Gastroesophageal sphincter (tissue), 3 donors: Measurements from ENCODE around the gene ADAMTS14.
"Not testable (repeated sequence)": the region's sequence is repeated elsewhere in the genome, so short reads cannot be mapped to it uniquely, and the experiment has no call there.

Experiments used
- EP300 ChIP-seq: sonication (generic); formaldehyde crosslinking; IDR thresholded peaks from one replicate; pipeline ENCODE4 v1.6.1; 2017; ENCODE audit warnings: antibody characterized with exemption, mild to moderate bottlenecking
- POLR2A ChIP-seq, 2 donors: fragments of 450-650 bp; IDR thresholded peaks; one replicate each; pipeline ENCODE4 v1.6.1; 2017; ENCODE audit warnings: antibody characterized with exemption in 2 of 2, mild to moderate bottlenecking in 2 of 2, moderate library complexity in 1 of 2
- POLR2AphosphoS5 ChIP-seq: sonication (generic); formaldehyde crosslinking; IDR thresholded peaks from one replicate; pipeline ENCODE4 v1.6.1; 2017; ENCODE audit warnings: antibody characterized with exemption
- TF ChIP-seq, protein P1 (sequence below), 4 experiments: fragments of 200-600 bp in 2 of 4; fragments of 450-650 bp in 2 of 4; sonication (generic) in 1 of 4; IDR thresholded peaks; one replicate each; pipeline ENCODE4 v1.5.1; 2017 to 2019; ENCODE audit warnings: antibody characterized with exemption in 4 of 4, mild to moderate bottlenecking in 2 of 4, moderate library complexity in 2 of 4

DNA sequence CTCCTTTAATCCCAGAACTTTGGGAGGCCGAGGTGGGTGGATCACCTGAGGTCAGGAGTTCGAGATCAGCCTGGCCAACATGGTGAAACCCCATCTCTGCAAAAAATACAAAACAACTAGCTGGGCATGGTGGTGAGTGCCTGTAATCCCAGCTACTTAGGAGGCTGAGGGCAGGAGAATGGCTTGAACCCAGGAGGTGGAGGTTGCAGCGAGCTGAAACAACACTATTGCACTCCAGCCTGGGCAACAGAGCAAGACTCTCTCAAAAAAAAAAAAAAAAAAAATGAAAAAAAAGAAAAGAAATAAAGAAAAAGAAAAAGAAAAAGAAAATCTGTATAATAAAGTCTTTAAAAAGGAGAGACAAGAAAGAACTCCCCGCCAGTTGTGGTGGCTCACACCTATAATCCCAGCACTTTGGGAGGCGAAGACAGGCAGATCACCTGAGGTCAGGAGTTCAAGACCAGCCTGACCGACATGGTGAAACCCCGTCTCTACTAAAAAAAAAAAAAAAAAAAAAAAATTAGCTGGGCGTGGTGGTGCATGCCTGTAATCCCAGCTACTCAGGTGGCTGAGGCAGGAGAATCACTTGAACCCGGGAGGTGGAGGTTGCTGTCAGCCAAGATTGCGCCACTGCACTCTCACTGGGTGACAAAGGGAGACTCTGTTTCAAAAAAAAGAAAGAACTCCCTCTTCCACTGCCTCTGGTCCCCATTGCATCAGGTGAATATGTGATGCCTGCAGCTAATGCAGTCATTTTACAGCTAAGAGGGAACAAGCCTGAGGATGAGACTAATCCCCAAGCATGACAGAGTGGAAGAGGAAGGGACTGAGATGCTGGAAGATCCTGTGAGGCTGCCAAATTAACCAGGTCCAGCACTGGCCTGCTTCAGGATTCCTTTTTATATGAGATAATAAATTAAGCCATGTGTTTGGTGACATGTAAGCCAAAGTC lies 8.6 kb upstream of the ADAMTS14 start:
- TF ChIP-seq, protein P1, sequence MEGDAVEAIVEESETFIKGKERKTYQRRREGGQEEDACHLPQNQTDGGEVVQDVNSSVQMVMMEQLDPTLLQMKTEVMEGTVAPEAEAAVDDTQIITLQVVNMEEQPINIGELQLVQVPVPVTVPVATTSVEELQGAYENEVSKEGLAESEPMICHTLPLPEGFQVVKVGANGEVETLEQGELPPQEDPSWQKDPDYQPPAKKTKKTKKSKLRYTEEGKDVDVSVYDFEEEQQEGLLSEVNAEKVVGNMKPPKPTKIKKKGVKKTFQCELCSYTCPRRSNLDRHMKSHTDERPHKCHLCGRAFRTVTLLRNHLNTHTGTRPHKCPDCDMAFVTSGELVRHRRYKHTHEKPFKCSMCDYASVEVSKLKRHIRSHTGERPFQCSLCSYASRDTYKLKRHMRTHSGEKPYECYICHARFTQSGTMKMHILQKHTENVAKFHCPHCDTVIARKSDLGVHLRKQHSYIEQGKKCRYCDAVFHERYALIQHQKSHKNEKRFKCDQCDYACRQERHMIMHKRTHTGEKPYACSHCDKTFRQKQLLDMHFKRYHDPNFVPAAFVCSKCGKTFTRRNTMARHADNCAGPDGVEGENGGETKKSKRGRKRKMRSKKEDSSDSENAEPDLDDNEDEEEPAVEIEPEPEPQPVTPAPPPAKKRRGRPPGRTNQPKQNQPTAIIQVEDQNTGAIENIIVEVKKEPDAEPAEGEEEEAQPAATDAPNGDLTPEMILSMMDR (IDR thresholded peaks at IDR 0.05), result not testable (repeated sequence)
- not testable (repeated sequence) for TF ChIP-seq POLR2A (IDR thresholded peaks at IDR 0.05); POLR2AphosphoS5; EP300
